ENCODE data around the gene NRXN2.

NRXN2 gene

GRCh38 chr11:64679846-64680245, 43.2 kb downstream of the NRXN2 start:
- TF ChIP-seq SIN3A (IDR thresholded peaks at IDR 0.05; ENCODE audit: borderline replicate concordance, insufficient read depth, low read length) (no peak), REST (IDR thresholded peaks at IDR 0.05; ENCODE audit: insufficient read depth in 1 of 2, low read depth in 2 of 2, low read length in 2 of 2) (no peak), FOXP2 (optimal IDR thresholded peaks at IDR 0.05; ENCODE audit: borderline replicate concordance, extremely low read depth, extremely low read length, insufficient read depth) (no peak), POLR2AphosphoS5 (IDR thresholded peaks at IDR 0.05; ENCODE audit: low read depth, low read length) (no peak), TAF1 (IDR thresholded peaks at IDR 0.05; ENCODE audit: borderline replicate concordance, insufficient read depth, low read length) (no peak)

GRCh38 chr11:64677441-64678023, 45.5 kb downstream of the NRXN2 start:
- TF ChIP-seq POLR2AphosphoS5 (IDR thresholded peaks at IDR 0.05; ENCODE audit: low read depth, low read length) (no peak), SIN3A (IDR thresholded peaks at IDR 0.05; ENCODE audit: borderline replicate concordance, insufficient read depth, low read length) (no peak), FOXP2 (optimal IDR thresholded peaks at IDR 0.05; ENCODE audit: borderline replicate concordance, extremely low read depth, extremely low read length, insufficient read depth) (no peak), REST (IDR thresholded peaks at IDR 0.05; ENCODE audit: insufficient read depth in 1 of 2, low read depth in 2 of 2, low read length in 2 of 2) (no peak), TAF1 (IDR thresholded peaks at IDR 0.05; ENCODE audit: borderline replicate concordance, insufficient read depth, low read length) (no peak)

- TF ChIP-seq POLR2AphosphoS5 (IDR thresholded peaks at IDR 0.05; ENCODE audit: low read depth, low read length) (no peak), SIN3A (IDR thresholded peaks at IDR 0.05; ENCODE audit: borderline replicate concordance, insufficient read depth, low read length) (no peak), REST (IDR thresholded peaks at IDR 0.05; ENCODE audit: insufficient read depth in 1 of 2, low read depth in 2 of 2, low read length in 2 of 2) (no peak), FOXP2 (optimal IDR thresholded peaks at IDR 0.05; ENCODE audit: borderline replicate concordance, extremely low read depth, extremely low read length, insufficient read depth) (no peak), TAF1 (IDR thresholded peaks at IDR 0.05; ENCODE audit: borderline replicate concordance, insufficient read depth, low read length) (no peak)
Measured at GRCh38 chr11:64676261-64676615, 46.8 kb downstream of the NRXN2 start.

GRCh38 chr11:64675450-64676260, 47.3 kb downstream of the NRXN2 start:
- TF ChIP-seq TAF1 (IDR thresholded peaks at IDR 0.05; ENCODE audit: borderline replicate concordance, insufficient read depth, low read length), result no peak
- no peak for TF ChIP-seq SIN3A (IDR thresholded peaks at IDR 0.05; ENCODE audit: borderline replicate concordance, insufficient read depth, low read length)
- TF ChIP-seq REST (IDR thresholded peaks at IDR 0.05; ENCODE audit: insufficient read depth in 1 of 2, low read depth in 2 of 2, low read length in 2 of 2), result no peak
- TF ChIP-seq POLR2AphosphoS5 (IDR thresholded peaks at IDR 0.05; ENCODE audit: low read depth, low read length), result no peak
- peak; percentile 21 for TF ChIP-seq FOXP2 (optimal IDR thresholded peaks at IDR 0.05; ENCODE audit: borderline replicate concordance, extremely low read depth, extremely low read length, insufficient read depth)
